ENCODE results near the gene ADAD2. TPM values are rescaled to one million over a fixed set of nuclear protein-coding genes. Genes with fewer than 3 reads are reported as not detected.

Gene ADAD2
- total RNA-seq, 1 donor from 2014 or later: not detected

- H3K27me3 Mint-ChIP-seq (ENCODE audit: insufficient read depth, low read depth): peaks cover 7% of the 10 kb centered on the region
- peaks cover 7% of the 10 kb centered on the region for H3K4me1 Mint-ChIP-seq
- H3K79me2 ChIP-seq (ENCODE audit: low read depth): no peaks in the 10 kb centered on the region
- H3K9me3 ChIP-seq (ENCODE audit: low read depth): no peaks in the 10 kb centered on the region
- DNase-seq (ENCODE audit: low spot score): no peak
- H3K36me3 Mint-ChIP-seq: no peaks in the 10 kb centered on the region
- no peaks in the 10 kb centered on the region for H4K20me1 ChIP-seq (ENCODE audit: low read depth)
- H3K9ac ChIP-seq: no peak overlapping the region
- H3K4me3 Mint-ChIP-seq: no peak overlapping the region
- H2AFZ ChIP-seq (replicated peaks): no peak overlapping the region
- no peak overlapping the region for H3K27ac Mint-ChIP-seq
- no peaks in the 10 kb centered on the region for H3K9me3 Mint-ChIP-seq
- H3F3A ChIP-seq (ENCODE audit: low read depth): no peaks in the 10 kb centered on the region
- H3K27ac ChIP-seq: no peak overlapping the region
- H3K27me3 ChIP-seq: no peaks in the 10 kb centered on the region
- no peak overlapping the region for H3K4me2 ChIP-seq
- no peak overlapping the region for H3K4me3 ChIP-seq
- H3K4me1 ChIP-seq: peaks cover 8% of the 10 kb centered on the region
- H3K36me3 ChIP-seq: no peaks in the 10 kb centered on the region
- TF ChIP-seq EZH2 (IDR thresholded peaks at IDR 0.05) (no peak), EZH2phosphoT487 (IDR thresholded peaks at IDR 0.05) (no peak), CTCF (IDR thresholded peaks at IDR 0.05) (no peak)
These were observed 19.0 kb downstream of the ADAD2 start for GRCh38 chr16:84209989-84210388.

GRCh38 chr16:84212154-84212553 lies 21.2 kb downstream of the ADAD2 start:
- Histone ChIP-seq H3K4me2 (no peak overlapping the region), H3K9ac (no peak overlapping the region), H2AFZ (replicated peaks) (no peak overlapping the region), H3F3A (ENCODE audit: low read depth) (no peaks in the 10 kb centered on the region), H3K79me2 (ENCODE audit: low read depth) (no peaks in the 10 kb centered on the region), H4K20me1 (ENCODE audit: low read depth) (no peaks in the 10 kb centered on the region), H3K27ac (no peak overlapping the region), H3K4me3 (no peak overlapping the region), H3K9me3 (ENCODE audit: low read depth) (no peaks in the 10 kb centered on the region), H3K27me3 (no peaks in the 10 kb centered on the region), H3K4me1 (peaks cover 8% of the 10 kb centered on the region), H3K36me3 (no peaks in the 10 kb centered on the region)
- Mint-ChIP-seq H3K4me3 (no peak overlapping the region), H3K4me1 (peaks cover 10% of the 10 kb centered on the region), H3K27ac (no peak overlapping the region), H3K27me3 (ENCODE audit: insufficient read depth, low read depth) (peaks cover 7% of the 10 kb centered on the region), H3K9me3 (no peaks in the 10 kb centered on the region), H3K36me3 (no peaks in the 10 kb centered on the region)
- no peak for DNase-seq (ENCODE audit: low spot score)
- no peak for TF ChIP-seq EZH2 (IDR thresholded peaks at IDR 0.05)
- TF ChIP-seq EZH2phosphoT487 (IDR thresholded peaks at IDR 0.05): no peak
- no peak for TF ChIP-seq CTCF (IDR thresholded peaks at IDR 0.05)

- Mint-ChIP-seq H3K9me3 (no peaks in the 10 kb centered on the region), H3K36me3 (no peaks in the 10 kb centered on the region), H3K27ac (no peak overlapping the region), H3K4me1 (peaks cover 10% of the 10 kb centered on the region), H3K27me3 (ENCODE audit: insufficient read depth, low read depth) (peaks cover 7% of the 10 kb centered on the region), H3K4me3 (no peak overlapping the region)
- Histone ChIP-seq H3K27ac (no peak overlapping the region), H3K9me3 (ENCODE audit: low read depth) (no peaks in the 10 kb centered on the region), H3K36me3 (no peaks in the 10 kb centered on the region), H3K4me3 (no peak overlapping the region), H4K20me1 (ENCODE audit: low read depth) (no peaks in the 10 kb centered on the region), H3F3A (ENCODE audit: low read depth) (no peaks in the 10 kb centered on the region), H3K4me1 (peaks cover 8% of the 10 kb centered on the region), H3K4me2 (no peak overlapping the region), H3K9ac (no peak overlapping the region), H3K79me2 (ENCODE audit: low read depth) (no peaks in the 10 kb centered on the region), H3K27me3 (no peaks in the 10 kb centered on the region), H2AFZ (replicated peaks) (no peak overlapping the region)
- TF ChIP-seq EZH2 (IDR thresholded peaks at IDR 0.05): no peak
- no peak for TF ChIP-seq EZH2phosphoT487 (IDR thresholded peaks at IDR 0.05)
- TF ChIP-seq CTCF (IDR thresholded peaks at IDR 0.05): no peak
- DNase-seq (ENCODE audit: low spot score): no peak
These were observed 21.7 kb downstream of the ADAD2 start for GRCh38 chr16:84212631-84213030.
